ENCODE data around the gene KNCN.
A peak's percentile ranks its signal among the peaks of the same experiment; 100 is the strongest.

The KNCN gene

GRCh38 chr1:46522184-46522968, 29.1 kb downstream of the KNCN start:
- DNase-seq, result peak; percentile 98

- peak; percentile 75 for DNase-seq
These were observed 30.0 kb downstream of the KNCN start for GRCh38 chr1:46521414-46521813.

- DNase-seq, result no peak
These were observed 31.2 kb downstream of the KNCN start for GRCh38 chr1:46520063-46520911.

- DNase-seq, result peak; percentile 23
These were observed 32.2 kb downstream of the KNCN start for GRCh38 chr1:46519209-46519608.

GRCh38 chr1:46517932-46518498, 33.4 kb downstream of the KNCN start:
- DNase-seq, result no peak

GRCh38 chr1:46517010-46517600, 34.3 kb downstream of the KNCN start:
- no peak for DNase-seq

GRCh38 chr1:46516200-46516950, 35.1 kb downstream of the KNCN start:
- no peak for DNase-seq

GRCh38 chr1:46515576-46515975, 35.9 kb downstream of the KNCN start:
- DNase-seq, result no peak

- no peak for DNase-seq
These were observed 37.9 kb downstream of the KNCN start for GRCh38 chr1:46513536-46513935.

GRCh38 chr1:46512792-46513190, 38.7 kb downstream of the KNCN start:
- DNase-seq, result no peak

GRCh38 chr1:46512135-46512791, 39.2 kb downstream of the KNCN start:
- no peak for DNase-seq

- DNase-seq, result no peak
These were observed 40.5 kb downstream of the KNCN start for GRCh38 chr1:46510998-46511365.

- no peak for DNase-seq
These were observed 41.0 kb downstream of the KNCN start for GRCh38 chr1:46510341-46510997.

- peak; percentile 39 for DNase-seq
These were observed 42.7 kb downstream of the KNCN start for GRCh38 chr1:46508757-46509156.

GRCh38 chr1:46506470-46507219, 44.8 kb downstream of the KNCN start:
- DNase-seq, result peak; percentile 76

GRCh38 chr1:46503421-46503820, 48.0 kb downstream of the KNCN start:
- DNase-seq, result no peak

- no peak for DNase-seq
These were observed 49.9 kb downstream of the KNCN start for GRCh38 chr1:46501528-46501927.

GRCh38 chr1:46497665-46498064, 53.8 kb downstream of the KNCN start:
- no peak for DNase-seq

GRCh38 chr1:46497020-46497419, 54.4 kb downstream of the KNCN start:
- DNase-seq, result no peak

- DNase-seq, result no peak
These were observed 54.9 kb downstream of the KNCN start for GRCh38 chr1:46496505-46496904.

GRCh38 chr1:46495778-46496177, 55.7 kb downstream of the KNCN start:
- no peak for DNase-seq

Data from OCI-M1 (cell line).